ENCODE data around the gene AMDHD1.

The AMDHD1 gene

GRCh38 chr12:95978351-95978750 is 35.2 kb downstream of the AMDHD1 start:
- H4K20me1 ChIP-seq (ENCODE audit: low read depth, low read length) = no peaks in the 10 kb centered on the region
- no peaks in the 10 kb centered on the region for H3K79me2 ChIP-seq (ENCODE audit: insufficient read depth, low read length)
- no peak overlapping the region for H2AFZ ChIP-seq (ENCODE audit: low read depth, low read length, severe bottlenecking)
- H3K27ac ChIP-seq (ENCODE audit: low read depth, low read length) = no peak overlapping the region
- no peaks in the 10 kb centered on the region for H3K27me3 ChIP-seq (ENCODE audit: low read length)
- H3K4me3 ChIP-seq (ENCODE audit: insufficient read depth, low read length, poor library complexity, severe bottlenecking) = no peak overlapping the region
- no peaks in the 10 kb centered on the region for H3K9me2 ChIP-seq (replicated peaks; ENCODE audit: insufficient read depth, low read length)
- no peak for TF ChIP-seq EZH2phosphoT487 (conservative IDR thresholded peaks at IDR 0.05; ENCODE audit: low read length)
- H3K36me3 ChIP-seq (ENCODE audit: low read length) = no peaks in the 10 kb centered on the region
- no peaks in the 10 kb centered on the region for H3F3A ChIP-seq (ENCODE audit: insufficient read depth)
- no peaks in the 10 kb centered on the region for H3K9me3 ChIP-seq (ENCODE audit: insufficient read depth, low read length)
- H3K4me2 ChIP-seq (ENCODE audit: low read depth, low read length, poor library complexity, severe bottlenecking) = no peak overlapping the region
- no peak overlapping the region for H3K9ac ChIP-seq (ENCODE audit: low read length)

DNA sequence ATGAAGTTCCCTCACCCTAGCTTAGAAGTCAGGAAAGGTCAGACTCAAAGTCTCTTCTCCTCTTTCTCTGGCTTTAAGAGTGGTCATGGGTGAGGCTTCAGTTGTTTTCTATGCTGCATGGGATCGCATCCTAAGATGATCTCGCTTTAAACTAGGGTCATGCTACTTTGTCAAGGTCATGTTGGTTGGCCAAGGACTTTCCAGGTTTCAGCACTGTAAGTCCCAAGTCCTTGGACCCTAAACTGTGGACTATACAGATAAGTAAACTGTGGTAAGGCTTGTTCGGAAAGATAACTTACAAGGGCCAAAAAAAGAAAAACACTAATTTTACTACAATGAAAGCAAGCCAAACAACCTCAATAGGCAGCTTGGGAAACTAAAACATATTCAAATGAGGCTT is 35.6 kb downstream of the AMDHD1 start:
- TF ChIP-seq, protein P1, sequence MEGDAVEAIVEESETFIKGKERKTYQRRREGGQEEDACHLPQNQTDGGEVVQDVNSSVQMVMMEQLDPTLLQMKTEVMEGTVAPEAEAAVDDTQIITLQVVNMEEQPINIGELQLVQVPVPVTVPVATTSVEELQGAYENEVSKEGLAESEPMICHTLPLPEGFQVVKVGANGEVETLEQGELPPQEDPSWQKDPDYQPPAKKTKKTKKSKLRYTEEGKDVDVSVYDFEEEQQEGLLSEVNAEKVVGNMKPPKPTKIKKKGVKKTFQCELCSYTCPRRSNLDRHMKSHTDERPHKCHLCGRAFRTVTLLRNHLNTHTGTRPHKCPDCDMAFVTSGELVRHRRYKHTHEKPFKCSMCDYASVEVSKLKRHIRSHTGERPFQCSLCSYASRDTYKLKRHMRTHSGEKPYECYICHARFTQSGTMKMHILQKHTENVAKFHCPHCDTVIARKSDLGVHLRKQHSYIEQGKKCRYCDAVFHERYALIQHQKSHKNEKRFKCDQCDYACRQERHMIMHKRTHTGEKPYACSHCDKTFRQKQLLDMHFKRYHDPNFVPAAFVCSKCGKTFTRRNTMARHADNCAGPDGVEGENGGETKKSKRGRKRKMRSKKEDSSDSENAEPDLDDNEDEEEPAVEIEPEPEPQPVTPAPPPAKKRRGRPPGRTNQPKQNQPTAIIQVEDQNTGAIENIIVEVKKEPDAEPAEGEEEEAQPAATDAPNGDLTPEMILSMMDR (IDR thresholded peaks at IDR 0.05; ENCODE audit: insufficient read depth, low read length, poor library complexity, severe bottlenecking) = no peak
- no peak for TF ChIP-seq EZH2phosphoT487 (conservative IDR thresholded peaks at IDR 0.05; ENCODE audit: low read length)
- Histone ChIP-seq H4K20me1 (ENCODE audit: low read depth, low read length) (no peaks in the 10 kb centered on the region), H3K4me3 (ENCODE audit: insufficient read depth, low read length, poor library complexity, severe bottlenecking) (no peak overlapping the region), H3K9me3 (ENCODE audit: insufficient read depth, low read length) (no peaks in the 10 kb centered on the region), H3K27ac (ENCODE audit: low read depth, low read length) (no peak overlapping the region), H3F3A (ENCODE audit: insufficient read depth) (no peaks in the 10 kb centered on the region), H3K9ac (ENCODE audit: low read length) (no peak overlapping the region), H3K9me2 (replicated peaks; ENCODE audit: insufficient read depth, low read length) (no peaks in the 10 kb centered on the region), H3K36me3 (ENCODE audit: low read length) (no peaks in the 10 kb centered on the region), H2AFZ (ENCODE audit: low read depth, low read length, severe bottlenecking) (no peak overlapping the region), H3K4me2 (ENCODE audit: low read depth, low read length, poor library complexity, severe bottlenecking) (no peak overlapping the region), H3K27me3 (ENCODE audit: low read length) (no peaks in the 10 kb centered on the region), H3K79me2 (ENCODE audit: insufficient read depth, low read length) (no peaks in the 10 kb centered on the region)

DNA sequence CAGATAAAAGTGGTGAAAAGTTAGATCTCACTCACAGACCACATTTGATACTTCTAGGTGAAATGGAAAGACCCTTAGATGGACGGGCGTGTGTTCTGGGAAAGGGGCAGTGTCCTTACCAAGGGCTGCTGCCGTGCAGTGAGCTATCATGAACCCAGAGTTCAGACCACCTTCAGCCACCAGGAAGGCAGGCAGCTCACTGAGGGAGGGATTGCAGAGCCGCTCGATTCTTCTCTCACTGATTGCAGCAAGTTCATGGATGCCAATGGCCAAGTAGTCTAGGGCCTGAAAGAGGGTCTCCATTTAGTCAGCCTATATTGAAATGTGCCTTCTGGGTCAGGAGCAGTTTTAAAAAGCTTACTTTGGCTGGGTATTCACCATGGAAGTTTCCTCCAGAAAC is 37.3 kb downstream of the AMDHD1 start:
- no peak overlapping the region for H3K4me2 ChIP-seq (ENCODE audit: low read depth, low read length, poor library complexity, severe bottlenecking)
- no peak overlapping the region for H3K4me3 ChIP-seq (ENCODE audit: insufficient read depth, low read length, poor library complexity, severe bottlenecking)
- no peaks in the 10 kb centered on the region for H3F3A ChIP-seq (ENCODE audit: insufficient read depth)
- H3K9me2 ChIP-seq (replicated peaks; ENCODE audit: insufficient read depth, low read length) = no peaks in the 10 kb centered on the region
- H4K20me1 ChIP-seq (ENCODE audit: low read depth, low read length) = no peaks in the 10 kb centered on the region
- no peaks in the 10 kb centered on the region for H3K36me3 ChIP-seq (ENCODE audit: low read length)
- no peak overlapping the region for H2AFZ ChIP-seq (ENCODE audit: low read depth, low read length, severe bottlenecking)
- H3K79me2 ChIP-seq (ENCODE audit: insufficient read depth, low read length) = no peaks in the 10 kb centered on the region
- no peaks in the 10 kb centered on the region for H3K9me3 ChIP-seq (ENCODE audit: insufficient read depth, low read length)
- H3K27me3 ChIP-seq (ENCODE audit: low read length) = no peaks in the 10 kb centered on the region
- H3K9ac ChIP-seq (ENCODE audit: low read length) = no peak overlapping the region
- no peak for TF ChIP-seq EZH2phosphoT487 (conservative IDR thresholded peaks at IDR 0.05; ENCODE audit: low read length)
- TF ChIP-seq, protein P1 (IDR thresholded peaks at IDR 0.05; ENCODE audit: insufficient read depth, low read length, poor library complexity, severe bottlenecking) = no peak
- H3K27ac ChIP-seq (ENCODE audit: low read depth, low read length) = no peak overlapping the region

DNA sequence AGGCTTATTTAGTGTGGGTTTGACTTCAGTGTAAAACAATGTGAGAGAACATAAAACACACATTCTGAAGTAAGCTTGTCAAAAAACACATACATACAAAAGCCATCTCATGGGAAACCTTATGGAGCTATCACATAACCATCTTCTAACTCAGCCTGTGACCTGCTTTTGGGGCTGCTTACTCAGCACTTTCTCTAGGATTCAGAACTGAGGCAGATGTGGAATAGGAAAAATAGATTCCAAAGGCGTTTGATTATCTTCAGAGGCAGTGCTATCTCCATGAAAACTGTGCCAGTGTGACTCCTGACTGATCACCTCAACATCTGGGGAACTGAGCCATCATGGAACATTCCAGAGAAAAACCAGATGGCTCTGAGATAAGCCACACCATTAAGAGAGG is 39.5 kb downstream of the AMDHD1 start:
- Histone ChIP-seq H4K20me1 (ENCODE audit: low read depth, low read length) (no peaks in the 10 kb centered on the region), H2AFZ (ENCODE audit: low read depth, low read length, severe bottlenecking) (no peak overlapping the region), H3K9me2 (replicated peaks; ENCODE audit: insufficient read depth, low read length) (no peaks in the 10 kb centered on the region), H3K4me2 (ENCODE audit: low read depth, low read length, poor library complexity, severe bottlenecking) (no peak overlapping the region), H3K4me3 (ENCODE audit: insufficient read depth, low read length, poor library complexity, severe bottlenecking) (no peak overlapping the region), H3K27me3 (ENCODE audit: low read length) (no peaks in the 10 kb centered on the region), H3K27ac (ENCODE audit: low read depth, low read length) (no peak overlapping the region), H3F3A (ENCODE audit: insufficient read depth) (no peaks in the 10 kb centered on the region), H3K36me3 (ENCODE audit: low read length) (no peaks in the 10 kb centered on the region), H3K9me3 (ENCODE audit: insufficient read depth, low read length) (no peaks in the 10 kb centered on the region), H3K79me2 (ENCODE audit: insufficient read depth, low read length) (no peaks in the 10 kb centered on the region), H3K9ac (ENCODE audit: low read length) (no peak overlapping the region)
- TF ChIP-seq, protein P1 (IDR thresholded peaks at IDR 0.05; ENCODE audit: insufficient read depth, low read length, poor library complexity, severe bottlenecking) = no peak
- no peak for TF ChIP-seq EZH2phosphoT487 (conservative IDR thresholded peaks at IDR 0.05; ENCODE audit: low read length)
